Endothelial cell of umbilical vein (primary cell): ENCODE results near the gene MLLT6. TPM values are rescaled to one million over a fixed set of nuclear protein-coding genes. Genes with fewer than 3 reads are reported as not detected.

ENCODE experiments used
- BruUV-seq: library from RNA; stranded (reverse); fragments of 400-500 nt; replicated peaks from 2 replicates; lab custom pipeline; 2021; lab: Mats Ljungman, UMichigan
- CTCF ChIA-PET: fragments of 300-600, 350-600 bp; sonication (Branson Sonifier 250); formaldehyde crosslinking; loops from one replicate; lab custom pipeline; 2021; ENCODE audit warnings: antibody characterized with exemption, inconsistent platforms; lab: Charles Lee
- POLR2A ChIA-PET: fragments of 300-600, 350-600 bp; sonication (Branson Sonifier 250); formaldehyde crosslinking; loops from one replicate; lab custom pipeline; 2021; ENCODE audit warnings: antibody characterized with exemption, inconsistent platforms; lab: Charles Lee
- DNase-seq: peaks from one replicate; pipeline ENCODE4 v3.0.0-alpha.2; 2011; ENCODE audit warnings: low read depth, low spot score
- FAIRE-seq: peaks from 2 replicates; lab custom pipeline; 2011; peaks lifted over from hg19 to GRCh38; lab: Jason Lieb, UNC
- H2AFZ ChIP-seq: 2 replicates; pipeline ENCODE4 v1.6.0; 2012; ENCODE audit warnings: low read depth, low read length, control low read depth, inconsistent platforms
- H3K27ac ChIP-seq: 2 replicates; pipeline ENCODE4 v1.5.1; 2011; ENCODE audit warnings: low read depth, mild to moderate bottlenecking, control low read depth, low read length, moderate library complexity; ENCODE audit not compliant: insufficient read depth
- H3K27me3 ChIP-seq, 2 experiments: 2 replicates each; pipeline versions ENCODE4 v1.6.0 to v1.6.1; 2011; ENCODE audit warnings: low read length in 2 of 2, mixed read lengths in 1 of 2; ENCODE audit not compliant: control insufficient read depth in 2 of 2, insufficient read depth in 2 of 2
- H3K36me3 ChIP-seq, 2 experiments: 2 replicates in 1 of 2; 3 replicates in 1 of 2; pipeline ENCODE4 v1.5.1; 2011; ENCODE audit warnings: low read length in 2 of 2, mild to moderate bottlenecking in 1 of 2, moderate library complexity in 1 of 2; ENCODE audit not compliant: control insufficient read depth in 2 of 2, insufficient read depth in 2 of 2; ENCODE audit errors: extremely low read depth in 1 of 2
- H3K4me1 ChIP-seq: 3 replicates; pipeline ENCODE4 v1.5.1; 2011; ENCODE audit warnings: mild to moderate bottlenecking, low read length; ENCODE audit not compliant: control insufficient read depth, insufficient read depth; ENCODE audit errors: extremely low read depth
- H3K4me2 ChIP-seq: 2 replicates; pipeline ENCODE4 v1.6.1; 2011; ENCODE audit warnings: low read length, control low read depth, mixed read lengths; ENCODE audit not compliant: insufficient read depth
- H3K4me3 ChIP-seq, 3 experiments: fragments of 200-600 bp in 1 of 3; sonication (generic), shearing (Covaris generic) in 1 of 3; replicated peaks in 1 of 3; 2 replicates each; pipeline ENCODE4 v1.5.1; 2011 to 2016; ENCODE audit warnings: control low read depth in 3 of 3, low read length in 3 of 3, mild to moderate bottlenecking in 2 of 3, inconsistent platforms in 1 of 3, low read depth in 1 of 3, moderate library complexity in 1 of 3; ENCODE audit not compliant: insufficient read depth in 1 of 3
- H3K79me2 ChIP-seq: 2 replicates; pipeline ENCODE4 v1.6.0; 2012; ENCODE audit warnings: low read length, inconsistent platforms; ENCODE audit not compliant: control insufficient read depth, insufficient read depth
- H3K9ac ChIP-seq: replicated peaks from 2 replicates; pipeline ENCODE3; 2011; ENCODE audit warnings: low read length, control low read depth; ENCODE audit not compliant: insufficient read depth; ENCODE audit errors: extremely low read depth
- H3K9me1 ChIP-seq: replicated peaks from 3 replicates; pipeline ENCODE4 v1.6.0; 2011; ENCODE audit warnings: mild to moderate bottlenecking, low read length; ENCODE audit not compliant: control insufficient read depth, insufficient read depth; ENCODE audit errors: extremely low read depth
- H3K9me3 ChIP-seq: replicated peaks from 2 replicates; pipeline ENCODE4 v1.5.1; 2012; ENCODE audit warnings: low read length, inconsistent platforms; ENCODE audit not compliant: control insufficient read depth, insufficient read depth
- H4K20me1 ChIP-seq: replicated peaks from 2 replicates; pipeline ENCODE3; 2011; ENCODE audit warnings: mild to moderate bottlenecking, low read length; ENCODE audit not compliant: control insufficient read depth, insufficient read depth; ENCODE audit errors: extremely low read depth
- EZH2 ChIP-seq: IDR thresholded peaks from 2 replicates; pipeline ENCODE4 v1.6.1; 2012; ENCODE audit warnings: borderline replicate concordance, low read depth, mild to moderate bottlenecking, moderate library complexity, low read length, inconsistent platforms; ENCODE audit not compliant: severe bottlenecking
- FOS ChIP-seq: IDR thresholded peaks from 2 replicates; pipeline ENCODE4 v1.6.1; 2011; ENCODE audit warnings: mild to moderate bottlenecking, low read length, moderate library complexity, borderline replicate concordance; ENCODE audit not compliant: insufficient read depth
- GATA2 ChIP-seq: IDR thresholded peaks from 2 replicates; pipeline ENCODE4 v1.7.0; 2011; ENCODE audit warnings: low read depth, mild to moderate bottlenecking, moderate library complexity, mixed read lengths, low read length; ENCODE audit not compliant: insufficient read length, insufficient read depth
- JUN ChIP-seq: IDR thresholded peaks from 2 replicates; pipeline ENCODE4 v1.6.1; 2011; ENCODE audit warnings: borderline replicate concordance, low read depth; ENCODE audit not compliant: insufficient read length, insufficient read depth
- MYC ChIP-seq: IDR thresholded peaks from one replicate; pipeline ENCODE4 v1.6.1; 2011; ENCODE audit warnings: mild to moderate bottlenecking, low read depth, low read length
- POLR2A ChIP-seq: IDR thresholded peaks from 2 replicates; pipeline ENCODE4 v1.6.1; 2012; ENCODE audit warnings: low read depth, mild to moderate bottlenecking, control low read depth, low read length
- POLR2AphosphoS5 ChIP-seq: IDR thresholded peaks from 2 replicates; pipeline ENCODE4 v1.6.1; 2012; ENCODE audit warnings: low read depth, mild to moderate bottlenecking, control low read depth, low read length, moderate library complexity; ENCODE audit not compliant: insufficient read depth
- dilution Hi-C: fragments of 300-500 bp; cut with MboI; formaldehyde crosslinking; loops from one replicate; pipeline ENCODE4 v1.15.0; 2019; ENCODE audit warnings: low sequenced_read_pairs; ENCODE audit not compliant: extremely low pct_ligation_motif_present
- intact Hi-C: fragments of 100-400 bp; cut with micrococcal nuclease; formaldehyde crosslinking; loops from one replicate; pipeline ENCODE4 v1.10.0; 2022
- polyA plus RNA-seq, 4 experiments: library from polyadenylated mRNA; depleted of rRNA in 3 of 4; stranded (reverse) in 3 of 4; unstranded in 1 of 4; fragments of >200 nt; gene quantifications; 2 replicates each; pipeline versions ENCODE4 v1.2.1 to v1.2.3, GENCODE V29; 2011 to 2012; ENCODE audit warnings: missing spikeins in 1 of 4
- total RNA-seq: library from RNA; stranded (reverse); gene quantifications from 2 replicates; pipeline ENCODE4 v1.2.3, GENCODE V29; 2021
- TF ChIP-seq, protein P1 (sequence below): IDR thresholded peaks from 2 replicates; pipeline ENCODE4 v1.6.1; 2011; ENCODE audit not compliant: insufficient read depth, insufficient read length
- TF ChIP-seq, protein P2 (sequence below), 2 donors: IDR thresholded peaks; 1 replicate in 1 of 2; 2 replicates in 1 of 2; pipeline ENCODE4 v1.5.1; 2011; ENCODE audit warnings: low read length in 2 of 2, mild to moderate bottlenecking in 2 of 2, moderate library complexity in 2 of 2, control low read depth in 1 of 2, inconsistent platforms in 1 of 2, low read depth in 1 of 2; ENCODE audit not compliant: insufficient read depth in 1 of 2; ENCODE audit errors: extremely low read depth in 1 of 2

Gene MLLT6
- total and polyA plus RNA-seq, 2 donors (not counting 3 experiments of a cell fraction or from before 2014, with no cell fraction given), result 32.1 to 85.4 TPM

DNA sequence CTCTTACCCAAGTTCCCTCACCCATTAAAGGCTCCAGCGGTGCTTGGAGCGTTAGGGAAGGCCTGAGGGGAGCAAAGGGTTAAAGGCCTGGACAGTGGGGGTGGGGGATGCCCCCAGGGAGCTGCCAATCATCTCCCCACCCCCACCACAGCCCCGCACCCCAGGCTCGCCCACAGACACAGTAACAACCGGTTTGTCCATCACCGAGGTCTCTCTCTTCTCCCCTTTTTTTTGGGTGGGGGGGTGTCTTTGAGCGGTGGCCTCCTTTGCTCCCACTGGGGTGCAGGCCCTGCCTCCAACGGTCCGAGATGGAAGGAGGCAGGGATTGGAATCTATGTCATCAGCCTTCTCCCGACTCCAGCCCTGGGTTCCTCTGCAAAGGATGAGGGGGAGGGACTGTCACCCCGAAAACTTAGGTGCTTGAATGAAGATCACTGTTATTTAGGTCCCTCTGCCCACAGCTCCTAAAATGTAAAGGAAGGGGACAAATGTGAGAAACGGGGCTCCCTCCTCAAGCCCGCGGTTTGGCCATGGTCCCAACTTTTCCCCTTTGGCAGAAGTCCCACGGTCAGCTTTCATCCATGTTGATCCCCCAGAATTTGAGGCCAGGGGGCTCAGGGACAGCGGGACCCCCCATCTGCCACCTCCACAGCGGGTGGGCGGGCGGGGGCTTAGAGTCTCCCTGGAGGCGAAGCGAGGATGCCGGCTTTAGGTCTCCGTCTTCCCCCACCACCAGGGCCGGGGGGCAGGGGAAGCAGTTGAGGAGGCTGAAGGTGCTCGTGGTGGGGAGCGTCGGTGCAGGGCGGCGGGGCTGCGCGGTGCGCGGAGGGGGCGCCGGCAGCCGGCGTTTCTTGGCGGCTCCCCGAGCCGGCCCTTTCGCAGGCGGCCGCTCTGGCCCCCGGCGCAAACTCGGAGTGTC, 32.0 kb upstream of the MLLT6 start:
- H3K27ac ChIP-seq, result no peak overlapping the region
- H3K4me3 ChIP-seq, result no peak overlapping the region
- CTCF ChIA-PET, result interaction anchor here (1.8 kb wide), 1 partner anchor 10 kb away, joined by 8 read pairs; no protein-coding TSS in a partner anchor
- H3K9me1 ChIP-seq, result no peaks in the 10 kb centered on the region
- TF ChIP-seq POLR2A (no peak), POLR2AphosphoS5 (no peak), MYC (no peak), JUN (no peak), EZH2 (no peak), GATA2 (no peak), FOS (no peak)
- TF ChIP-seq, protein P1, sequence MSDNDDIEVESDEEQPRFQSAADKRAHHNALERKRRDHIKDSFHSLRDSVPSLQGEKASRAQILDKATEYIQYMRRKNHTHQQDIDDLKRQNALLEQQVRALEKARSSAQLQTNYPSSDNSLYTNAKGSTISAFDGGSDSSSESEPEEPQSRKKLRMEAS, result no peak
- TF ChIP-seq, protein P2, sequence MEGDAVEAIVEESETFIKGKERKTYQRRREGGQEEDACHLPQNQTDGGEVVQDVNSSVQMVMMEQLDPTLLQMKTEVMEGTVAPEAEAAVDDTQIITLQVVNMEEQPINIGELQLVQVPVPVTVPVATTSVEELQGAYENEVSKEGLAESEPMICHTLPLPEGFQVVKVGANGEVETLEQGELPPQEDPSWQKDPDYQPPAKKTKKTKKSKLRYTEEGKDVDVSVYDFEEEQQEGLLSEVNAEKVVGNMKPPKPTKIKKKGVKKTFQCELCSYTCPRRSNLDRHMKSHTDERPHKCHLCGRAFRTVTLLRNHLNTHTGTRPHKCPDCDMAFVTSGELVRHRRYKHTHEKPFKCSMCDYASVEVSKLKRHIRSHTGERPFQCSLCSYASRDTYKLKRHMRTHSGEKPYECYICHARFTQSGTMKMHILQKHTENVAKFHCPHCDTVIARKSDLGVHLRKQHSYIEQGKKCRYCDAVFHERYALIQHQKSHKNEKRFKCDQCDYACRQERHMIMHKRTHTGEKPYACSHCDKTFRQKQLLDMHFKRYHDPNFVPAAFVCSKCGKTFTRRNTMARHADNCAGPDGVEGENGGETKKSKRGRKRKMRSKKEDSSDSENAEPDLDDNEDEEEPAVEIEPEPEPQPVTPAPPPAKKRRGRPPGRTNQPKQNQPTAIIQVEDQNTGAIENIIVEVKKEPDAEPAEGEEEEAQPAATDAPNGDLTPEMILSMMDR (IDR thresholded peaks at IDR 0.05; ENCODE audit: extremely low read depth in 1 of 2, insufficient read depth in 1 of 2, low read depth in 1 of 2, low read length in 2 of 2), result no peak
- H2AFZ ChIP-seq, result no peak overlapping the region
- H3K4me1 ChIP-seq, result peaks cover 14% of the 10 kb centered on the region
- peaks cover 46 to 56% of the 10 kb centered on the region in 2 experiments for H3K27me3 ChIP-seq
- no peaks in the 10 kb centered on the region for H3K9me3 ChIP-seq
- no peaks in the 10 kb centered on the region for H3K36me3 ChIP-seq
- BruUV-seq, result no TSS peak
- H3K9ac ChIP-seq, result no peak overlapping the region
- FAIRE-seq (no peak), DNase-seq (no peak)
- H3K4me2 ChIP-seq, result no peak overlapping the region
- H3K79me2 ChIP-seq, result no peaks in the 10 kb centered on the region
- no peaks in the 10 kb centered on the region for H4K20me1 ChIP-seq
- dilution Hi-C loops (no loop called here), intact Hi-C loops (no loop called here)
- POLR2A ChIA-PET, result no interaction called here
